SH-SY5Y (cell line): ENCODE results near the gene C2.

Source experiments
- GATA2 ChIP-seq: IDR thresholded peaks from 2 replicates; pipeline ENCODE4 v1.6.1; 2011; ENCODE audit warnings: mild to moderate bottlenecking, low read depth, low read length
- GATA3 ChIP-seq: IDR thresholded peaks from 2 replicates; pipeline ENCODE4 v1.6.1; 2011; ENCODE audit warnings: low read depth, mild to moderate bottlenecking, low read length, moderate library complexity

DNA sequence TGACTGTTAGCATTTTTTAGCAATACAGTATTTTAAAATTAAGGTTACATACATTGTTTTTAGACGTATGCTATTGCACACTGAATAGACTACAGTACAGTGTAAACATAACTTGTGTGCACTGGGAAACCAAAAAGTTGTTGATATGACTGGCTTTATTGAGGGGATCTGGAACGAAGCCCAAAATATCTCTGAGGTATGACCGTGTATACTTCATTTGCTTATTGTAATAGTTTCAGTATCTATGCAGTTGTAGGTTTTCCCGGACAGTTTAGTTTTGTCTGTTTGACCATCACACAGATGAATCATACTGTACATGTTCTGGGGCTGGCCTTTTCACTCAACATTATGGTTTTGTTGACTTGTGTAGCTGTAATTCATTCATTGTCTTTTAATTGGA lies 18.7 kb upstream of the C2 start:
- no peak for TF ChIP-seq GATA3
- TF ChIP-seq GATA2: no peak
